Suppressor macrophage (primary cell): ENCODE data around the gene EHD3.

ENCODE experiments used
- DNase-seq, 4 experiments: peaks; one replicate each; pipeline ENCODE4 v3.0.0-alpha.2; 2020 to 2022

Gene EHD3

DNA sequence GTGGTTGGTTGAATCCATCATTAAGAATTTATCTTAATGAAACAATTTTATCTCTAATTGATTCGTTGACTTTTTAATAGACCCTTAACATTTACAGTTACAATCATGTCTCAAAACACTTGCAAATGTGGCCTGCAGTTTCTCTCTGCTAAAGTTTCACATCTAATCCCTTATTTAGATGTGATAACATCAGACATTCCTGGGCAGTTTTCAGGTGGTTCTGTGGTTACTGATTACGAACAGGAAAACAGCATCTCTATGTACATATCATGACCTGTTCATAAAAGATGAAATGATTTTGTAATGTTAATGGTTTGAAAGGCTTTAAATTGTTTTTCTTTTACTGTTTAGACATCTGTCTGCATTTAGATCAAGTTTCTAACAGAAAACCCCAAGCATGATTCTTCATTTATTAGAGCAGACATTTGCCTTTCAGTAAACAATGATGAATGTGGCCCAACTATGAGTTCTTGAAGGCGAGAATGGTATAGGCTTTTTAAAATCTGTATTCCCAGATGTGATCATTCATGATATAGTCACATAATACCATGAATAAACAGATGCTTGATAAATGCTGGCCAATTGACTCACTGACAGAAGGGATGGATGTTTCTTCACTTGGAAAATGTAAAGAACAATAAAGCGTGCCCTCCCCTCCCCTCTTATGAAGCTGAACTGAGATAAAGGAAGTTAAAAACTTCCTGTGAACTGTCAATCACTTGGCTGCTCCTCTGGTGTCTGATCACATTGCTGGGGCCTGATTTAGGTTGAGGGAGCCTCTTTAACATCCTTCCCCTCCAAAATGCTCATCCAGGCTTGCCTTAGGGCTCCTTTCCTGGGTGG, 20.1 kb upstream of the EHD3 start:
- DNase-seq, result peak in 3 of 4 experiments; percentile 18 to 36 (median 22)

DNA sequence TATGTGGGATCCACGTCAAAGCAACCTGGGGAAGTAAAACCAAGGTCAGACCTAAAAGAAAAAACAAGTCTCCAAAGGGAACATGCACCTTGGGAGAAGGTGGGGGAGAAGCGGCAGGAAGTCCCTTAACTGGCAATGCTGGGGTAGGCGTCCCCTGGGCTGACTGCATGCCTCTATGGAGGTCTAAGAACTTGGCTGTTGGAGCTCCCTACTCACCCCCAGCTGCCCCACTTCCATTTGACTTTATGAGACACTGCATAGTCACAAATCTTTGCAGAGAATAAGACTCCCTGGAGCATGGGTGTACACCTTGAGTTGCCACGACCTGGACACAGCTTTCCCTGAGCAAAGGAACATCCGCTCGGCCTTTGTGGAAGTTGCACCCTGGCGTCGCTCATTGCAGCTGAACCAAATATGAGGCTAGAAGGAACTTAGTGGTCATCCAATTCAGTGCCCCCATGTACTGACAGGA, 19.5 kb upstream of the EHD3 start:
- DNase-seq, result no peak

DNA sequence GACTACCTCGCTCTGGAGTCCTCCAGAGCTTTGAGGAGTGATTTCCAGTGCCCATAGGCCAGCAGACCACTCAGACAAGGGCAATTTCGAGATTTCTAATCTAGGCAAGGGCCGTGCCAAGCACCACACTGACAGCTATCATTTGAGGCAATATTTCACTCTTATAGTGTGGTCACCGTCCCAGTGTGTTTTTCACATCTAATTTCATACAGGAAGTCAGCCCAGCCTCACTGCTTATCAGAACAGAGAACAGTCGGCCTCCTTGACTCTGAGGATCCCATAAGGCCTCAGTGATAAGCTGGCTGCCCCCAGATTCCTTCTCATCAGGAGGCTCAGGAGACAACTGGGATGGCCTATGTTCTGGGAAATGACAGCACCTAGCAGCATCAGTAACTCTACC, 17.2 kb upstream of the EHD3 start:
- DNase-seq, result no peak

DNA sequence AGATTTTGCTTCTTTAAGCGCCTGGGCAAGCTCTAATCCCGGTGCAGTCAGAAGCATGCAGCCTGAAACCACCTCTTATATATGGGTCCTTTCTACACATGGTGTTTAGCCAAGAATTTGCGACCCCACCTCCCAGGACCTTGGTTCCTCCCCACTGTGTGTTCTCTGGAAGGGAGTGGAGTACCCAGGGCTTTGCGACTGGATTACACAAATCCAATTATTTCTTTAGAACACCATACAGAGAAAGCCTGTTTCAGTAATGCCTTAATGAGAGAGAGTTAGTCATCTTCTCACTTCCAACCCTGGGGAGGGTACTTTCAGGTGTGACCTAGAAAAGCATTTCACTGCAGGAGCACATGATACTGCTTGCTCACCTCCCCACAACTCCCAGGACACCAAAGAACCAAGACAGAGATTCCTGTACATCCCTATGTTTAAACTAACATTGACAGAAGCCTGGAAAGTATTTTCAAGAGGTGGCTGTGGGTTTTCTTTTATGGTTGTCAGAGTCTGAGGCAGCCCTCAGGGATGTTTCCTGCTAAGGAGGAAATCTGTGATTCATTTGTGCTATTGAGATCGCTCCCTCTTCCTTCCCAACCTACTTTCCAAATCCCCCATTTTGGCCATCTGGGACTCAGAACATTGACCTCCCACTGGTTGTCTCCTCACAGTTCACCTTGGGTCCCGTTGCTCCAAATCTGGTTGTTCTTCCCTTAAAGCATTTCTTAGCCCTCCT, 16.3 kb upstream of the EHD3 start, which contains the start of gene CAPN14:
Gene CAPN14 (minus strand): TSS at position 51 of the 736 bp plus-strand sequence. CDS start 12,068 bp downstream, outside the sequence.
- DNase-seq, result no peak

DNA sequence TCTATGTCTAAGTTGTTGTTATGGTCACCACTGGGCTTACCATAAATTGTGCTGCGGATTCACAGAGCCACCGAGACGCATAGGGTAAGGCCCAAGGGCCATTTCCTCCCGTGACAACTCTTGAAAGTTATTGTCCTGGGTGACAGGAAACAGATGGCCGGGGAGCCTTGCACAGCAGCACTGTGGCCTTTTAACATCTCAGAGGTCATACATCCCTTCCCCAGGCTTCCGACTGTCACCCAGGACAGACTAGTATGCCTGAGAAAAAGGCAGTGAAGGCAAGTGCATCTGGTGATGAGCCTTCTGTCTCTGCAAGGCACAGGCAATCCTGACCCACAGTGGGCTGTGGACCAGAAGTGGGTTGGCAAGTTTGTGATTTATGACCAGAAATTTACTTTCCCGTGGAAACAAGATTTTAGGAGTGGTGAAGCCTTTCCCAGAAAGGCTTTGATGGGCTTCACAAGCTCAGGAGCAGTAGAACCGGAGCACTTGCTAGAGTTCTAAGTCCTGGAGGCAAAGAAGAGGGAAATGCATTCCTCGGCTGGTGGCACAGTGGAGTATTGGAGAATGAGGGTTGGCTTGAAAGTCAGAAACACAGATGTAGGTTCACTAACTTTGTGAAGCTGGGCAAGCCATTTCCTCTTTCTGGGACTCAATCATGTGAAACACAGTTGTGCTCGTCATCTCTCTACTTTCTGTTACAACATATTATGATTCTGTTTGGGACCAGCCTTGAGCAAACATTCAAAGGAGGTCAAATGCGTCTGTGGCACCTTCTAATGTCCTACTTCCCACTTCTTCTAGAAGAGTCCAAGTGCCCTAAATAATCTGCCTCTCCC, 14.6 kb upstream of the EHD3 start:
- DNase-seq, result peak; percentile 79 to 95 (median 88)

DNA sequence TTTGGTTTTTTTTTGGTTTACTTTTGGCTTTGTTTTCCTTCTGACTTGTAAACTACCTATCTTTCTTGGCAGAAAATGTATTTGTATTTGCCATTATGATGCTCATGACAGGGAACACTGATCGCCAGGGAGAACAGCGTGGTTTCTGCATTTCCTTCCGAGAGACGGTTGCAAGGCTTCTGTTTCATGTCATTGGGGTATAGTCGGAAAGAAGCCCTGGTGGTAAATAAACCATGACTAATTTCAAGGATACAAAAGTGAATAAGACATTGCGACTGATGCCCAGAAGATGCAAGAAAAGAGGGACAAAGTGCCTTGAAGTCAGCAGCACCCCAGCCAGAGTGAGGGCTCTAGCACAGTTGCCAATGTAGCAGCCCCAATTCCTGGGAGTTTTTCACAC, 12.4 kb upstream of the EHD3 start:
- DNase-seq, result peak in 2 of 4 experiments; percentile 19 to 23

DNA sequence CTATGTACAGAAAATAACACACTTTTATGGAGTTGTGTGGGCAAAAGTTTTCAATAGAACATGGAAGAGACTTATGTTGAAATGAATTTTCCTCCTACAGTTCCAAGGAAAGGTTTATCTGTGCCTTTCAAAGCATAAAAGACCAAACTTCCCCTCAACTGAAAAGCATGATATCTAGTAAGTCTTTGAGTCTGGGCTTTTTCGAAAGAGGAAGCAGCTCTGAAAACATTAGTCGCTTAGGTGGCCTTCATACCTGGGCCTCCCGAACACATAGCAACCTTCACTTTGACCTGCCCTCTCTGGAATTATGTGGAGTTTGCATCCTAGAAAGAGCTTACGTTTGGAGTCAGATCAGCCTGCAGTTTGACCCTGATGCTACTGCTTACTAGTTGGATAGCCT, 11.9 kb upstream of the EHD3 start:
- DNase-seq, result peak in 2 of 4 experiments; percentile 34 to 53

DNA sequence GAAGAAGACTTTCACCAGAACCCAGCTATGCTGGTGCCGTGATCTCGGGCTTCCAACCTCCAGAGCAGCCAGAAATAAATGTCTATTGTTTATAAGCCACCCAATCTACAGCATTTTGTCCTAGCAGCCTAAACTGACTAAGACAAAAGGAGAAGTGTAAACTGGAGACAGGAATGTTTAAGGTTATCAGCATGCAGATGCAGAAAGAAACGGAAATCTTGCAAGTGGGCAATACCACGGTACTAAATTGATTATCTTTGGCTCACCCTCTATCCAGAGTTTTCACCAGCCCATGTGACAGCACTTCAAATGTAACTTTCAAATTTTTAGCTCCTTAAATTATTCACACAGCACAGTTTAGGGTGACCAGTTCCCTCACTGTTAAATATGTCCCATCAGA, 10.9 kb upstream of the EHD3 start:
- DNase-seq, result peak in 1 of 4 experiments; percentile 13

DNA sequence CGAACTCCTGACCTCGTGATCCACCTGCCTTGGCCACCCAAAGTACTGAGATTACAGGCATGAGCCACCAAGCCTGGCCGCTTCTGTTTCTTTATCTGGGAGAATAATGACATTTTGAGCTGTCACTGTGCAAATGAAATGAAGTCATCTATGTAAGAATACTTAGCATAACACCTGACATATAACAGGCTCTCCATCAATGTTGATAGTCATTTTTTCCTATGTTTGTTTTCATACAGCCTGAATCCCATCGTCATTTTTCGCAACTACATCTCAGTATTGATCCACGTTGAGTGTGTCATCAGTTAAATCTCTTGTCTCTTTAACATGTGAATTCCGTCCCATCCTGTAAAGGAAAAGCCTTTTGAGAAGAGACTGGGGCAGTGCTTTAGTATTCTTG, 10.2 kb upstream of the EHD3 start:
- no peak for DNase-seq

DNA sequence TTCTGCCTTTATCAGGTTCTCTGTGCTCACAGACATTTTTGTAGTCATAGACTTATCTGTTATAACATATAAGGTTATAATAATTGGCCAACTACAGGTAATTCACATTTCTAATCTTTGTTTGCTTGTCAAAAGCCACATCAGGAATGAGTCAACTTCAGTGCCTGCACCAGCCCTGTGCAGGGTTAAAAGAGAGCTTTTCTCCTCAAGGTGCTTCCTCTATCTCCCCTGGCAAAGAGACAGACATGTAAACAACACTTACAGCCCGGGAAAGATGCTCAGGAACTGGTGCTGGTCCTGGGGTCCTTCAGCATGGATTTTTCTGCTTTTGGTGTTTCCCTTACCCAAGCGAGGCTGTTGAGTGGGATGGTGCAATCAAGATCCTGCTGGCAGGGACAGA, 7.7 kb upstream of the EHD3 start:
- DNase-seq, result no peak

DNA sequence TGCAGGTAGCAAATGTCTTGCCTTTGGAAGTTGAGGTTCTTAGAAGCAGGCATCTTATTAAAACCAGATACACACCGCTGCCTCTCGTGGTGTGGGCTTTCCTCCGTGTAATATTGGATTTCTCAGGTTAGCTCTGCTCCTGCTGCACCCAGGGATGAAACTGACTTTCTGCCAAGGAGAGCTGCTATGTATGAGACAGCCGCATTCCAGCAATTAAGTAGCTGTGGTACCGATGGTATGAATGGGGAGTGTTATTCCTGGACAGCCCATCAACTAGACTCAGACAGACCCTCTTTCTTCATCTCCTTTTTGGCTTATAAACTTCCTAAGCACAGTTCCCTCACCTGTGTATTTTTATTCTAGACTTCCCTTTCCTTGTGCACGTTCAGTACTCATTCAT, 6.8 kb upstream of the EHD3 start:
- DNase-seq, result no peak

DNA sequence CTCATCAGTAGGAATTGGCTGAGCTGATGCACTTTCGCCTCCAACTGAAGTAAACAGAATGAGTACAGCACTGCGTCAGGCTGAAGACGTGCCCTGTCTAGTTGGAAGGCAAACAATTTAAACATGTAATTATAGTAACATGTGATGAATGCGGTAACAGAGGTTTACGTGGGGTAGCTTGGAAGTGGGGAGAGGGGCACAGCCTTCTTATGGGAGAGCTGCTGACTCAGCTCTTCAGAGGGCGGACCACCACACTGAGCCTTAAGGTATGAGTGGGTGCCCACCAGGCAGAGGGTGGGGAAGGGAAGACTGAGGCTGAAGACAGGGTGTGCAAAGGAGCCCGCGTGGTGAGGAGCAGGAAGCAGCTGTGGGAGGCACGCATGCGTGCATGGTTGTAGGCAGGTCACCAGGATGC, 6.2 kb upstream of the EHD3 start:
- no peak for DNase-seq

DNA sequence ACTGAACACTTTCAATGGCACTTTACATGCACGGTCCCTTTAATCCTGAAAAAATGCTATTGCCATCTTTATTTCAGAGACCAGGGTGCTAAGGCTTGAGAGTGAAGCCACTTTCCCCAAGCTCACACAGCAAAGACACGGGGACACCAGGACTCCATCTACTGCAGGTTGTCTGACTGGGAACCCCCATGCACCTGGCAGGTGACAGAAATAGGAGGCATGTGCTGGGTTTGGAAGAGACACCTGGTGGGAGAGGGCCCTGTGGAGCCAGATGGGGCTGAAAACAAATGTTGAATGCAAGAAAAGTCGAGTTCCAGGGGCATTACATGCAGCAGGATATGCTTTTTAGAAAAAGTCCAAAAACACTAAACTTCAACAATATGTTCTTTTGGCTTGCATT, 5.2 kb upstream of the EHD3 start:
- no peak for DNase-seq

DNA sequence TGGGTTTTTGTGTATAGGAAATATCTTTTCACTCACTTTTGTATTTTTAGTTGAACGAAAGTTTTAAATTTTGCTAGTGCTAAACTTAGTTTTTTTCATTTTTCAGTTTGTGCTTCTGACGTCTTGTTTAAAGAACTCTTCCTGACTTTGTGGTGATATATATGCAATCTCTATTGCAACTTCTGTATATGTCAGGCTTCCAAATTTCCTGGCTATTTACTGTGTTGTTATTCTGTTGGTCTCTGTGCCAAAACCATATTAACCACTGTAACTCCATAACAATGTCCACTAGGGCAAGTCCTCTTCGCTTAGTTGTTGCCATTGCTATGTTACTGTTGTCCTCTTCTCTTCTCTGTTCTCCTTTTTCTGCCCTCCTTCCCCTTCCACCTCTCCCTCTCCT, 3.2 kb upstream of the EHD3 start:
- DNase-seq, result no peak

DNA sequence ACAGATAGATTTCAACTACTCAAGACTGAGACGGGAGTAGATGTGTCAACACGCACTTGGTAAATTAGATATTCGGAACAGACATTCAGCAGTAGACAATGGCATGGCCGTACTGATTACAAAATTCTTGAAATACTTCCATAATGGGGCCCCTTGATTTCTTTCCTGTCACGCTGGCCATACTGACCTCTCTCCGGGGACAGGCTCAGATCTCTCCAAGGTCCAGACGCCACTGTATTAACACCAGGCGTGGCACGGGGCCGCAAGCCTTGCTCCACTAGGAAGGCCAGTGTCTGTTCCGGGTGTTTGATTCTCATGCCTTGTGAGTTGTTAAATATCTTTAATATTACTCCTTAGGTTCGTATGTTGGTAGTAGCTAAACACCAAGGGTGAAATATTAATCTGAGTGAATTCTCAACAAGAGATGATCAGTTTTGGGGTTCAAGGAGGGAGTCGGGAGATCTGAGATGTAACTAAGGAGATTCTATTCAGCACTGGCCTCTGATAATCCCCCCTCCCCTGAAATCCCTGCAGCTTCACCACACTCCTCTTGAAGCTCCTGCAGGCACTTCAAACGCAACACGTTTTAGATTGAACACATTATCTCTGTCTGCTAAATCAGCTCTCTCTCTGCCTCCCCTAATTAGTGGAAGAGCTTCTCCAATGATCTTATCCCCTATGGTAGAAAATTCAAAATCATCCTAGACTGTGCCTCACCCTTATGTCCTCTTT, 2.2 kb upstream of the EHD3 start:
- no peak for DNase-seq

DNA sequence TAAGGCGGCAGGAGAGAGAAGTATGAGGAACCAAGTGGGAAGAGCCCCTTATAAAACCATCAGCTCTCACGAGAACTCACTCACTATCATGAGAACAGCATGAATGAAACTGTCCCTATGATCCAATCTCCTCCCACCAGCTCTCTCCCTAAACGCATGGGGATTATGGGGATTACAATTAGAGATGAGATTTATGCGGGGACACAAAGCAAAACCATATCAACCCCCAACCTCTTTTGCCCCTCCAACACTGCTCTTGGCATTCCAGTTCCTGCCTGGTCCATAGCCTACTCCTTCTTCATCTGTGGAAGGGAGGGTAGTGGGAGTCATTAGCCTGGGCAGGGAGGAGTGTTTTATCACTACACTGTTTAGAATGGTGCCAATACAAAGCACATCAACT, 1.4 kb upstream of the EHD3 start:
- DNase-seq, result no peak

DNA sequence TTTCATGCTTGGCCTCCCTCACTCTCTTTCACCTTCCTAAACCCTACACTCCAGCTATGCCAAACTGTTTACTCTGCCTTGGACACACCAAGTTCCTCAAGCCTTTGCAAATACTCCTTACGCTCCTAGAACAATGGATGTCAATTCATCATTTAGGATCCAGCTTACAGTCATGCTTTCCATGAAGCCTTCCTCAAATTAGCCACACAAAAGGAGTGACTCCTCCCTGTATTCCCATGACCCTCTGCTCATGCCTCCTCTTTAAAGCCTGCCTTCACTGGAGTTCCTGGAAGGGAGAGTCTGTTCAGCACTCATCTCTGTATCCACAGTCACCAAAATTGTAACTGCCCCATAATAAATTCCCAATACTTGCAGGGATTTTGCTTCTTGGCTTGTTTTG, 721 bp upstream of the EHD3 start:
- peak in 3 of 4 experiments; percentile 24 to 51 (median 33) for DNase-seq

DNA sequence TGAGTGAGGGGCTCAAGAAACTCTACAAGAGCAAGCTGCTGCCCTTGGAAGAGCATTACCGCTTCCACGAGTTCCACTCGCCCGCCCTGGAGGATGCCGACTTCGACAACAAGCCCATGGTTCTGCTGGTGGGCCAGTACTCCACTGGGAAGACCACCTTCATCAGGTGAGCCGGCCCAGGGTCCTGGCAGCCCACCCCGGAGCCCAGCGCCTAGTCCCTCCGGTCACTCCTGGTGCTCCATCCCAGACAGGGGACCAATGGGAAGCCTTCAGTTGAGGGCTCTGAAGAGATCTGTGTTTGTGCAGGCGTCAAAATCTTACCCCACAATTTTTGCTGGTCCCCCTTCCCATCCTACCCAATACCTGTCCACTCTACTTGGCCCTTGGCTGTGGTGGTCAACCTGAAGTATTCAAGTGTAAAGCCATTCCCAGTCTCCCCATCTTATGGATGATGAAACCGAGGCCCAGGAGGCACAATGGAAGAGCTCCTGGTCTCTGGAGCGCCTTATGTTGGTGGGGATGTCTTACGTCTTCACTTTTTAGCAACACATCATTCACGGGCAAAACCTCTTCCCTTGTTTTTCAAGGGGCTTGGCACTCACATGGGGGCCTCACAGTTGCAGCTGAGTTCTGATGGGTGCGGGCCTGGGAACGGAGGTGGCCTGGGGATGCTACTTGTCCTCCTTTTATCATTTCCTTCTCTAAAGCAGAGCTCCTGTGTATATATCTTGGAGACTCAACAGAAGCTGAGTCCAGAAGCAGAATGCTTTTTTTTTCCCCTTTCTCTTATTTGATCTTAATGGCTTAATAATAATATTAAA, 941 bp downstream of the EHD3 start:
- no peak for DNase-seq

DNA sequence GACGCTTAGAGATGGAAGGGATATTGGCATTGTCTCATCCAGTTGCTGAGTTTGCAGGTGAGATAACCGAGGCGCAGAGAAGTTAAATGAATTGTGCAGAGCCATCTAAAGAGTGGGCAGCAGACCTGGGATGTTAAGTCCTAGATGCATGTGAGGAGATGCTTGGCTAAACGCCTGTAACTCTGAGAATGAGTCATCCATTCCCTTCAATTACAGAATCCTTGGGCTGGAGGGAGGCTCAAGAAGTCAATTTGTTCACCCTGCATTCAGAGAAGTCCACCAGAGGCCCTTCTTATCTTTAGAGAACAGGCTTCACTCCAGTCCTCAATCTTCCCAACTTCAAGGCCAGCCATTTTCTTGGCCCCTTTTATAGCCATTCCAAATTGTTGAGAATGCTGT, 1.6 kb downstream of the EHD3 start:
- peak in 1 of 4 experiments; percentile 23 for DNase-seq

DNA sequence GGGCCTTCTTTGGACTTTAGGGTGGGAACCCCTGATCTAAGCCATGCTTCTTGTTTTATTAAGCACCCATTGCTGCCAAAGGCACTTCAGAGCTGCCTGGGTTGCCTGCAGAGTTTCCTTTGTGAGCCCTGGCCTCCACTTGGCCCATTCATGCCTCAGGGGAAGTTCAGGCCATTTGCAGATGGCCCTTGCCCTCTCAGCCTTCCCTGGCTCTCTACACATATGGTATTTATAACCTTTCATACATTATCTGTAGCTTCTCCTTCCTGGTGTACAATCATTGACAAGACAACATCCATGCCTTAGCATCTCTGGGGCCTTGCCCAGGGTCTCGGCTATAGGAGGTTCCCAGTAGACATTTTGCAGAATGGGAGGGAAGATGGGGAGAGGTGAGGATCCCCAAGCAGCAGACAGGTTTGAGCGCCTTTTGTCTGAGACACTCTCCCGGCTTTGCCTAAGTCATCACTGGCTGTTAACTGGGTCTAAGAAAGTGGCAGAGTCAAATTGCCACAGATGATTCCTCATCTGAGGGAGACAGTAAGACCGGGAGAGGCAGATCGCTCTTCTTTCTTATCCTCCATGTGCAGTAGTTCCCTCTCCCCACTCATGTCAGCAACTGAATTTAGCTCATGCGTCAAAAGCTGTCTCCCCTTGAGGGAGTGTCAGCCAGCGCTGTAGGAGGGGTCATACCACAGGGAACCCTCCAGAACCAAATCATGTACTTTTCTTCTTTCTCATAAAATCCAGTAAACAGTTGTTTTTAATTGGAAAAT, 2.7 kb downstream of the EHD3 start:
- DNase-seq, result no peak
